H1 (cell line): ENCODE data around the gene ARID1B. TPM values are rescaled to one million over a fixed set of nuclear protein-coding genes. Genes with fewer than 3 reads are reported as not detected.

ENCODE experiments used
- CHD7 ChIP-seq: fragments of 300-600 bp; sonication (generic); IDR thresholded peaks from 2 replicates; pipeline ENCODE4 v1.7.1; 2012; ENCODE audit warnings: low read length, moderate library complexity, mild to moderate bottlenecking, inconsistent platforms; ENCODE audit not compliant: insufficient replicate concordance
- SAP30 ChIP-seq: fragments of 300-600 bp; sonication (generic); IDR thresholded peaks from 2 replicates; pipeline ENCODE4 v1.7.1; 2012; ENCODE audit warnings: low read length, moderate library complexity, mild to moderate bottlenecking, inconsistent platforms; ENCODE audit not compliant: insufficient read depth, insufficient replicate concordance
- TCF12 ChIP-seq: IDR thresholded peaks from 2 replicates; pipeline ENCODE4 v1.6.1; 2011; ENCODE audit warnings: low read depth, mild to moderate bottlenecking, low read length
- polyA plus RNA-seq, 7 experiments: library from polyadenylated mRNA; depleted of rRNA in 3 of 7; stranded (reverse) in 5 of 7; unstranded in 2 of 7; fragments of >200 nt in 5 of 7; fragments of 200-250 nt in 2 of 7; gene quantifications; 1 replicate in 5 of 7; 2 replicates in 1 of 7; 4 replicates in 1 of 7; pipeline versions ENCODE4 v1.2.1 to v1.2.3, GENCODE V29; 2011 to 2013; ENCODE audit warnings: missing spikeins in 2 of 7, mixed read lengths in 2 of 7
- total RNA-seq: library from RNA; stranded (reverse); fragmentation: NEBNext Ultra II Directional; extraction: Animal tissue kit (Norgen Biotek cat#: 25700); gene quantifications from 2 replicates; pipeline ENCODE4 v1.2.1, GENCODE V29; 2021

The ARID1B gene
- total and polyA plus RNA-seq, 2 of the 8 experiments (the other 6 are each of a cell fraction or from before 2014, with no cell fraction given), result 24.3 to 70.3 TPM

DNA sequence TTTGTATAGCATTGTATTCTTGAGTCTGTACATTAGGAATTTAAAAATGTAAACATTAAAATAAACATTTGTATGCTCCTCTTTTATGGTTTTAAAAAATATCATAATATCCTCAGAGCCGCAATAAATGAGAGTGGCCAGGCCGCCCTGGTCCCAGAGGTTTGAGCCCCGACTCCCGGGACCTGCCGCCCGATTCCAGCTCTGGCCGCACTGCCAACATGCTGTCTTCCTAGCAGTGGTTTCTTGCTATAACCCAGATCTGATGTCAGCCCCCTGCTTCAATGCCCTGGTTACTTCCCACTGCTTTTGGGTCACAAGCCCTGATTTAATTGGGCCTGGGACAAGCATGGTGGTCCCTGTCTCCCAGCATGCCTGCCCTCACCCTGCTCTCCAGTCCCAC lies 5.4 kb upstream of the ARID1B start (continued):
- no peak for TF ChIP-seq CHD7
- no peak for TF ChIP-seq TCF12
- no peak for TF ChIP-seq SAP30
